ENCODE data around the gene DGKH.

DNA sequence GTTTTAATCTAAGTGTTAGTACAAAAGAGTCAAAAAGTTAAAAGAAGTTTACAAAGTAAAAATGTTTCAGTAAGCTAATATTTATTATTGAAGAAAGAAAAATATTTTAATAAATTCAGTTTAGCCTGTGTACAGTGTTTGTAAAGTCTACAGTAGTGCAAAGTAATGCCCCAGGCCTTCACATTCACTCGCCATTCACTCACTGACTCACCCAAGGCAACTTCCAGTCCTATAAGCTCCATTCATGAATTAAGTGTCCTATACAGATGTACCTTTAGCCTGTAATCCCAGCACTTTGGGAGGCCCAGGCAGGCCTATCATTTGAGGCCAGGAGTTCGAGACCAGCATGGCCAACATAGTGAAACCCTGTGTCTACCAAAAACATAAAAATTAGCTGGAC lies 199.4 kb downstream of the DGKH start:
- TF ChIP-seq, protein P1, sequence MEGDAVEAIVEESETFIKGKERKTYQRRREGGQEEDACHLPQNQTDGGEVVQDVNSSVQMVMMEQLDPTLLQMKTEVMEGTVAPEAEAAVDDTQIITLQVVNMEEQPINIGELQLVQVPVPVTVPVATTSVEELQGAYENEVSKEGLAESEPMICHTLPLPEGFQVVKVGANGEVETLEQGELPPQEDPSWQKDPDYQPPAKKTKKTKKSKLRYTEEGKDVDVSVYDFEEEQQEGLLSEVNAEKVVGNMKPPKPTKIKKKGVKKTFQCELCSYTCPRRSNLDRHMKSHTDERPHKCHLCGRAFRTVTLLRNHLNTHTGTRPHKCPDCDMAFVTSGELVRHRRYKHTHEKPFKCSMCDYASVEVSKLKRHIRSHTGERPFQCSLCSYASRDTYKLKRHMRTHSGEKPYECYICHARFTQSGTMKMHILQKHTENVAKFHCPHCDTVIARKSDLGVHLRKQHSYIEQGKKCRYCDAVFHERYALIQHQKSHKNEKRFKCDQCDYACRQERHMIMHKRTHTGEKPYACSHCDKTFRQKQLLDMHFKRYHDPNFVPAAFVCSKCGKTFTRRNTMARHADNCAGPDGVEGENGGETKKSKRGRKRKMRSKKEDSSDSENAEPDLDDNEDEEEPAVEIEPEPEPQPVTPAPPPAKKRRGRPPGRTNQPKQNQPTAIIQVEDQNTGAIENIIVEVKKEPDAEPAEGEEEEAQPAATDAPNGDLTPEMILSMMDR (IDR thresholded peaks at IDR 0.05; ENCODE audit: low read depth, low read length, poor library complexity, severe bottlenecking): no peak
- TF ChIP-seq EZH2phosphoT487 (IDR thresholded peaks at IDR 0.05; ENCODE audit: borderline replicate concordance, low read length): no peak
